CD4-positive, alpha-beta T cell treated with Interleukin-15 for 1 hour (primary cell): ENCODE data around the gene GPC6.
"Not testable (repeated sequence)": the region's sequence is repeated elsewhere in the genome, so short reads cannot be mapped to it uniquely, and the experiment has no call there.

Source experiments
- DNase-seq: peaks from one replicate; pipeline ENCODE4 v3.0.0-alpha.2; 2020

The GPC6 gene

DNA sequence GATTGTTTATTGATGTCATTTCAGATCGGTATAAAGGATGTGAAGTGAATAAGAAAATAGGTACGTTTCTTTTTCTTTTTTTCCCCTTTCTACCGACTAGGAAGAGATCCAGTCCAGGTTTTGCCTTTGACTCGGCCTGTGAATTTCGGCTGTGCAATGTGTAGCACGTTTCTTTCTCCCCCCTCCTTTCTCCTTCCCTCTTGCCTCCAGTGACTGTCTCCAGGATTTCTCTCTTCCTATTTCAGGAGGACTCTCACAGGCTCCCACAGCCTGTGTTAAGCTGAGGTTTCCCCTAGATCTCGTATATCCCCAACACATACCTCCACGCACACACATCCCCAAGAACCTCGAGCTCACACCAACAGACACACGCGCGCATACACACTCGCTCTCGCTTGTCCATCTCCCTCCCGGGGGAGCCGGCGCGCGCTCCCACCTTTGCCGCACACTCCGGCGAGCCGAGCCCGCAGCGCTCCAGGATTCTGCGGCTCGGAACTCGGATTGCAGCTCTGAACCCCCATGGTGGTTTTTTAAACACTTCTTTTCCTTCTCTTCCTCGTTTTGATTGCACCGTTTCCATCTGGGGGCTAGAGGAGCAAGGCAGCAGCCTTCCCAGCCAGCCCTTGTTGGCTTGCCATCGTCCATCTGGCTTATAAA, at the start of gene GPC6:
TSS of gene GPC6 (plus strand) at position 185 of the 657 bp plus-strand sequence.
- DNase-seq, result no peak

DNA sequence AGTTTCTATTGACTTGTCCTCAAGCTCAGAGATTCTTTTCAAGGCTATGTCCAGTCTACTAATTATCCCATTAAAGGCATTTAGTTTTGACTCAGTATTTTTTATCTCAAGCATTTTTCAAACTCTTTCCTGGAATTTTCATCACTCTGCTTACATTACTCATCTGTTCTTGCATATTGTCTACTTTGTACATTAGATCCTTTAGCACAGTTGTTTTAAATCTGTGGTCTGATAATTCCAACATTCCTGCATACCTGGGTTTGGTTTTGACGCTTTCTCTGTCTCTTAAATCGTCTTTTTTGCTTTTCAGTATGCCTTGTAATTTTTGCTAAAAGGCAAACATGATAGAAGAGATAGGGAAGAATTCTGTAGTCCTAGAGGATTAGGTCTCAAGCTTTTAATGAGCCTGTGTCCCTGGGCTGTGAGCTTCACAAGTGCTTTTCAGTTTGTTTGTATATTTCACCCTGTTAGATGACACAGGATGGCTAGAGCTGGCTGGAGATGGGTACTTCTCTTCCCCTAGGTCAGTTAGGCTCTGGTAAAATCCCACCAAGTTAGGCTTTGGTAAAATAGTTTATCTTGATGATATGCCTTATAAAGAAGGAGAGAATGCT, 46.1 kb upstream of the GPC6 start:
- DNase-seq, result no peak

GRCh38 chr13:93182406-93182805, 44.2 kb upstream of the GPC6 start:
- no peak for DNase-seq

GRCh38 chr13:93183302-93183701, 43.3 kb upstream of the GPC6 start:
- DNase-seq, result no peak

GRCh38 chr13:93190006-93190405, 36.6 kb upstream of the GPC6 start:
- no peak for DNase-seq

GRCh38 chr13:93193682-93194081, 32.9 kb upstream of the GPC6 start:
- no peak for DNase-seq

- DNase-seq, result no peak
Observed at GRCh38 chr13:93199856-93200255, 26.8 kb upstream of the GPC6 start.

DNA sequence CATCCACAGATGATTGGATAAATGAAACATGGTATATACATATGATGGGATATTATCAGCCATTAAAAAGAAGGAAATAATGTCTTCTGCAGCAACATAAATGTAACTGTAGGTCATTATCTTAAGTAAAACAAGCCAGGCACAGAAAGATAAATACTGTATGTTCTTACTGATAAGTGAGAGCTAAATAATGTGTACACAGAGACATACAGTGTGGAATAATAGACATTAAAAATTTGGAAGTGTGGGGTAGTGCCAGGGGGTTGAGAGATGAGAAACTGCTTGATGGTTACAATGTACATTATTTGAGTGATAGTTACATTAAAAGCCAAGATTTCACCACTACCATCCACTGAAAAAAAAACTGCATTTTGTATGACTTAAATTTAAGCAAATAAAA, 26.0 kb upstream of the GPC6 start:
- no peak for DNase-seq

DNA sequence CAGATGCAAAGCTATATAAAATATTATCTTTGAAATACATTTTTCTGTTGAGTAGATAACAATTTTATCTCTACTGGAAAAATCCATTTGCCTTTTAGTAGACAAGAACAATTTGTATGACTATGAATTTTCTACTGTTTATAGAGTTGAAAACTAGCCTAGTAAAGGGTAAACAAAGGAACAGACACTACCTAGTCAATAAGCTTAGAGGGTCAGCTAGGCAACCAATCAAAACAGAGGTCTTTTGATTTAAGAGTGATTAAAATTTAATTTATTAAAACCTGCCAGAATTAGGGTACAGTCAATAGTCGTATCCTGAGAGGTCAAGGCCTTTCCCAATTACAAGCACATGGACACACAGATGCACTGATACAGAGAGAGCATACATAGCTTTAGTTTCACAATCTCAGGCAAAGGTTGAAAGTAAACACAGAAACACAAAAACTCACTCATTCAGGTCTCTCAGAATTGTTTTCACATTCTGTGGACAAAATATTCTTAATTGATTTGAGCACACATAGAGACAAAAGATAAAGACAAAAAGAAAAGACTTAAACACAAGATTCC, 24.5 kb upstream of the GPC6 start:
- no peak for DNase-seq

DNA sequence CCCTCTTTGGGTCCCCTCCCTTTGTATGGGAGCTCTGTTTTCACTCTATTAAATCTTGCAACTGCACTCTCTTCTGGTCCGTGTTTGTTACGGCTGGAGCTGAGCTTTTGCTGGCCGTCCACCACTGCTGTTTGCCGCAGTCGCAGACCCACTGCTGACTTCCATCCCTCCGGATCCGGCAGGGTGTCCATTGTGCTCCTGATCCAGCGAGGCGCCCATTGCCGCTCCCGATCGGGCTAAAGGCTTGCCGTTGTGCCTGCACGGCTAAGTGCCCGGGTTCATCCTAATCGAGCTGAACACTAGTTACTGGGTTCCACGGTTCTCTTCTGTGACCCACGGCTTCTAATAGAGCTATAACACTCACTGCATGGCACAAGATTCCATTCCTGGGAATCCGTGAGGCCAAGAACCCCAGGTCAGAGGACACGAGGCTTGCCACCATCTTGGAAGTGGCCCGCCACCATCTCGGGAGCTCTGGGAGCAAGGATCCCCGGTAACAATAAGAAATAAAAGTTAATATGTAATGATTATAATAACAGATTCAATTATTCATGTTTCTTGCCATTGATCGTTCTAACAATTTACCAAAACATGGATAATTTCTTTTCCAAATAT, 19.7 kb upstream of the GPC6 start:
- not testable (repeated sequence) for DNase-seq

GRCh38 chr13:93216122-93216521, 10.5 kb upstream of the GPC6 start:
- no peak for DNase-seq

DNA sequence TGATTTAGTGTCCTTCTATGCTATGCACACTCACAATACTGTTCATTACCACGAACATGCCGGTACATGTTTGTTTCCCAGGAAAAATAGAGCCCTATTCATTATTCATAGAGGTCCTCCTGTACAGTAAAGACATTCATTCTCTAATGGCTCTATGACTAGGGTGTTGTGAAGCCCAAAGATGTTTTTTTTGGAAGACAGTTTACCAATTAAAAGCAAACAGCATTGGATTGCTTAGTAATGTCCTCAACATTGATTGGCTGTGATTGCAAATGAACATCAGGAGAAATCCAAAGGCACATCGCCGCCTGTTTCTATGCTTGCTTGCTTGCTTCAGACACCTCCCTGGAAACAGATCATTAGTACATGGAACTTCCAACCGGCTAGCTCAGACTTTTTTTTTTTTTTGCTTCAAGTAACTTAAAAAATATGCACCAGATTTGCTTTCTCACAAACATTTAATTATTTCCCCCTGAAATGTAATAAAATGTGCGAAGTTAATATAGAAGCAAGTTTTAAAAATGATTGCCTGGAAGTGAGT, 8.8 kb upstream of the GPC6 start:
- DNase-seq, result no peak

DNA sequence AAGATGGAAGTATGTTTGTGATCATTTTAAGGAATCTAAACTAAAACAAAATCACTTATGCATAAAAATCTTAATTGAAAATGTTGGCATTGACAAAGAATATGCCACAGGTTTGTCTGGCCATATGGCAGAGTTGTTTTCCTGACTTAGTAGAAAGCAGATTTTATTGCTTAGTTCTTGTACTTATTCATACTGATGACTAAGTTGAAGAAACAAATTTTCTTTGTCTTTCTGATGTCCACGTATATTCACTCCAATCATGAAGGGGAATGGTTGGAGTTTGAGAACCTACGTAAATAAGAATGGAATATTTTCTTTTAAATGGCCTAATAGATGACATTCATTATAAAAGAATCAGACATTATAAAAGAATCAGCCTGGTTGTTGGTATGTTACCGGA, 8.0 kb upstream of the GPC6 start:
- no peak for DNase-seq

DNA sequence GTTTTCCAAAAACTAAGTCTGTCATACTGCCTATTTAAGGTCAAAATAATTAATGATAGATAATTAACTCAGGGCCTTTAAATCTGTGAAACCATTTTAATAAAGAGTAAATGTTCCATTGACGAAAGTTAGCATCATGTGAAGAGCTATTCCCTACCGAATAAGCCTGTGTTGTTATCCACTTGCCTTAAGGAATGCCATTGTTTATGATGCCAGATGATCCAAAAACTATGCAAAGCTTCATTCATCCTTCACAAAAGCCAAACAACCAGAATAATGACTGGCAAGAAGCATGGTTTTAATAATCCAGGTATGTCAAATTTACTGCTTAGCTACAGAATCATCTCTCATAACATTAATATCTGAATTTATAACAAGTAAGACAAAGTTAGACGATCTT, 6.5 kb upstream of the GPC6 start:
- no peak for DNase-seq

DNA sequence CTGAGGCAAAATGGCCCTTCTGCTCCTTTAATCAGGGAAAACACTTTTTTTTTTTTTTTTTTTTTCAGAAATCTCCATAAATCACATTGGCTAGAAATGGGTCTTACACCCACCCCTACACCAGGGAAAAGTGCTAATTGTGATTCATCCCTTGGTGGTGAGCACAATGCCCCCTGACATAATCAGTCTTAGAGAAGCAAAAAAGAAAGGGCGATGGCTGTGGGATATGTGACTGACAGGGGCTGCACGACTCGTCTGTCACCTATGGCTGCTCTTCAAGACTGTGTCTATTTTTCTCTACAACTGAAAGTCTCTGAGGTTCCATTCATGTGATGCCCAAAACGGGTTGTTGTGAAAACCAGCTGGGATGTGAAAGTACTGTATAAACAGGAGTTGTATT, 3.6 kb upstream of the GPC6 start:
- no peak for DNase-seq

- no peak for DNase-seq
Observed at GRCh38 chr13:93224535-93224934, 2.1 kb upstream of the GPC6 start.

DNA sequence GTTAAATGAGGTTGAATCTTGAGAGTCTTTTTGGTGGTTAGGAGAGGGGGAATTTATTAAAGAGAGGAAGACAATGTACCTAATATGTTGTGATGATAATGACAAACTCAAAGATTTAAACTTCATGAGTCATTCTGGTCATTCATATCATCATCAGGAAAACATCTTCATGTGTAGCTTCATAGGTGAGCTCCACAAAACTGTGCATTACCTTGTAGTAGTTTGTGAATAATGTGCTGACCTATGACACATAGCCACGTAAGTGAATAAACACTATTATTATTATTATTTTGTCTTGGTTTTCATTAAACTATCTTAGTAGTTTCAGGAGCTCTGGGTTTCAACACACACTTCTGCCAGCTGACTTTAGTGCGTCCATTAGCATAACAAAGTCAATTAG, 997 bp upstream of the GPC6 start:
- no peak for DNase-seq

DNA sequence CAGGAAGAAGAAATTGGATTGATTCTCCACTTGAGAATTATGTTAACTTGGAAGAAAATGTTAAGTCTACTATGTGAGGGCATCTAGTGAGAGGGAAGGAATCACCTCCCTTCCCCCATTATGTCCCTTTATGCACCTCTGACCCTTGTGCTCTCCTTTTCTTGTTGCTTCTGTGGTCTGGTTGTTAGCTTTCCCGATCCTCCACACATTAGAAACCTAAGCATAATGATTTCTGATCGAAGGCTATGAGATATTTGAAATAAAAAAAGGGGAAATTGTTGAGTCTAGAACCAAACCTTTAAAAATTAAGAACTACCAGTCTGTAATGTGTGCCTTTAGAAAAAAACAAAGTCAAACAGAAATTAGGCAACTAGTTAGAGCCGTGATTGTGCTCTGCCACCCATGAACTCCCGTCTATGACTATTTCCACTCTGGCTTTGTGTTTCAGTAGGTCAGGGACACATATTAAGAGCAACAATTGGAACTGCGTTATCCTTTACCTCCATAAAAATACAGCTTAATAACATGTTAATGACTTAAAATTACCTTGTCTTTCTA, 463 bp upstream of the GPC6 start:
- DNase-seq, result no peak

GRCh38 chr13:93227280-93227877, 772 bp downstream of the GPC6 start:
- no peak for DNase-seq

- no peak for DNase-seq
Observed at GRCh38 chr13:93227878-93228642, 1.5 kb downstream of the GPC6 start.

DNA sequence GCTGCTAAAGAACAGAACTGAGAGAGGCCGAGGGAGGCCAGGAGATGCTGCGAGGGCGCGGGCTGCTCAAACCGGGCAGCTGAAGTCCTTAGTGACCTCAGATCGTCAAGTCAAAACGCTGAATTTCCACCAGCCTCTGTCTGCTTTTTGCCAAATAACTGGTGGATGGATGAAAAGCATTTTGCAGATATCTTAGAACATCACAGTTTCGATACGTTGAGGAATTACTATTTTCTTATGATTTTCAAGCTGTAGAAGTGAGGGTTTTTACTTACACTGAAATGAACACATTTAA, 2.0 kb downstream of the GPC6 start:
- no peak for DNase-seq

- DNase-seq, result no peak
Observed at GRCh38 chr13:93230261-93230855, 3.8 kb downstream of the GPC6 start.
